Measurements from ENCODE around the gene EPHA4. TPM values are rescaled to one million over a fixed set of nuclear protein-coding genes. Genes with fewer than 3 reads are reported as not detected.

EPHA4 gene
- total and polyA plus RNA-seq, 2 of the 4 experiments (the other 2 are of a cell fraction), result 36.9 to 132 TPM

DNA sequence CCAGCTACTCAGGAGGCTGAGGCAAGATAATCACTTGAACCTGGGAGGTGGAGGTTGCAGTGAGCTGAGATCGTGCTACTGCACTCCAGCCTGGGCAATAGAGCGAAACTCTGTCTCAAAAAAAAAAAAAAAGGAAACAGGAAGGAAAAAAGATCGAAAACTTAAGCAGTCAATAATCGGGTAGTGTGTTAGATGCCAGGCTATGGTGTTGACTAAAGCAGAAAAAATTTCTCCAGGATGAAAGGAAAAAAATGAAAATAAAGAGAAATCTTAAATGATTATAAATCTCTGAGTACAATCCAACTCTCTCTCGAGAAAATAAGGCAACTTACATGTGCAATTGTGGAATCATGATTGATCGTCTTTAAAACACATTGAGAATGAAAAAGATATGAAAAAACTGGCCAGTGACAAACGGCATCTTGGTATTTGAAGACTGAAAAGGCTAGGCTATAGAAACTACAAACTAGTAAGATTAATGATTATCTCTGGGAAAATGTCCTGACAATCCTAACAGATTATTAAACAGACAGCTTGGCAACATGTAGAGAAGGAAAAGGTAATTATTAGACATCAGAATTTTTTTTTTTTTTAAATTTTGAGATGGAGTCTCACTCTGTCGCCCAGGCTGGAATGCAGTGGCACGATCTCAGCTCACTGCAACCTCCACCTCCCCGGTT lies 16.3 kb upstream of the EPHA4 start:
- Histone ChIP-seq H4K91ac (ENCODE audit: insufficient read depth, low read depth, low read length) (no peak overlapping the region), H3K36me3 (ENCODE audit: control insufficient read depth, insufficient read depth, low read length) (no peaks in the 10 kb centered on the region), H4K8ac (ENCODE audit: low read depth in 2 of 2, low read length in 2 of 2) (no peak overlapping the region), H2BK120ac (ENCODE audit: low read depth, low read length) (no peak overlapping the region), H3K23ac (ENCODE audit: low read depth, low read length) (no peak overlapping the region), H4K5ac (ENCODE audit: low read depth, low read length) (no peak overlapping the region), H3K9ac (ENCODE audit: low read depth, low read length) (no peak overlapping the region), H3K14ac (replicated peaks; ENCODE audit: low read depth, low read length) (no peak overlapping the region), H3K18ac (ENCODE audit: low read depth, low read length) (no peak overlapping the region), H2AK9ac (replicated peaks; ENCODE audit: low read depth, low read length, poor library complexity) (no peak overlapping the region), H3K79me1 (ENCODE audit: low read depth in 1 of 2, low read length in 2 of 2) (no peaks in the 10 kb centered on the region), H3K9me1 (ENCODE audit: insufficient read depth, low read length) (no peaks in the 10 kb centered on the region), H3K27ac (ENCODE audit: insufficient read depth, low read length) (no peak overlapping the region), H2AFZ (replicated peaks; ENCODE audit: low read length, poor library complexity) (no peak overlapping the region), H3K56ac (ENCODE audit: extremely low read depth, insufficient read depth, low read length) (no peak overlapping the region), H3K4me3 (ENCODE audit: insufficient read depth, low read depth, low read length) (no peak overlapping the region), H2AK5ac (ENCODE audit: low read depth, low read length) (no peak overlapping the region), H3K4me2 (ENCODE audit: low read depth, low read length) (no peak overlapping the region), H2BK20ac (ENCODE audit: low read depth, low read length) (no peak overlapping the region), H2BK5ac (ENCODE audit: low read depth, low read length, poor library complexity, severe bottlenecking) (no peak overlapping the region), H3K4me1 (ENCODE audit: control insufficient read depth, insufficient read depth, low read length) (no peaks in the 10 kb centered on the region), H3K27me3 (ENCODE audit: control insufficient read depth, insufficient read depth, low read length) (peaks cover 4% of the 10 kb centered on the region; the same call in 1 of the 2 replicates), H3K4ac (ENCODE audit: low read depth, low read length) (no peak overlapping the region), H3K9me3 (ENCODE audit: control insufficient read depth, insufficient read depth, low read length) (no peaks in the 10 kb centered on the region), H2BK15ac (ENCODE audit: low read depth, low read length) (no peak overlapping the region), H4K20me1 (ENCODE audit: insufficient read depth, low read length) (no peaks in the 10 kb centered on the region)
- ATAC-seq (ENCODE audit: low read depth), result no peak
- no peak for DNase-seq
- in situ Hi-C loops (cut with MboI; ENCODE audit: low sequenced_read_pairs) (no loop called here), intact Hi-C loops (cut with micrococcal nuclease) (no loop called here), dilution Hi-C loops (cut with HindIII; ENCODE audit: low sequenced_read_pairs, unreplicated experiment) (no loop called here)
- no CpG with 5 or more reads among the region's 10 CpGs for WGBS, 2 experiments (ENCODE audit: extremely low coverage in 2 of 2, insufficient read length in 1 of 2)
- POLR2A ChIA-PET (ENCODE audit: unreplicated experiment), result no interaction called here
- CTCF ChIA-PET, result interaction anchor here (0.6 kb wide), 1 partner anchor 1241 kb away, joined by 4 read pairs; no protein-coding TSS in a partner anchor
- no TSS peak for BruUV-seq (replicated peaks)
- TF ChIP-seq, protein P1, sequence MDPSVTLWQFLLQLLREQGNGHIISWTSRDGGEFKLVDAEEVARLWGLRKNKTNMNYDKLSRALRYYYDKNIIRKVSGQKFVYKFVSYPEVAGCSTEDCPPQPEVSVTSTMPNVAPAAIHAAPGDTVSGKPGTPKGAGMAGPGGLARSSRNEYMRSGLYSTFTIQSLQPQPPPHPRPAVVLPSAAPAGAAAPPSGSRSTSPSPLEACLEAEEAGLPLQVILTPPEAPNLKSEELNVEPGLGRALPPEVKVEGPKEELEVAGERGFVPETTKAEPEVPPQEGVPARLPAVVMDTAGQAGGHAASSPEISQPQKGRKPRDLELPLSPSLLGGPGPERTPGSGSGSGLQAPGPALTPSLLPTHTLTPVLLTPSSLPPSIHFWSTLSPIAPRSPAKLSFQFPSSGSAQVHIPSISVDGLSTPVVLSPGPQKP (IDR thresholded peaks at IDR 0.05; ENCODE audit: borderline replicate concordance, low read depth, low read length), result no peak
